Activated CD8-positive, alpha-beta T cell treated with anti-CD3 and anti-CD28 coated beads for 36 hours (primary cell): ENCODE data around the gene HSDL2. TPM values are rescaled to one million over a fixed set of nuclear protein-coding genes. Genes with fewer than 3 reads are reported as not detected.

Source experiments
- ATAC-seq: fragments of 200-7000 bp; cut with Tn5 transposase; one replicate; pipeline ENCODE4 v1.10.0; 2021; ENCODE audit warnings: mild to moderate bottlenecking, moderate library complexity
- CTCF ChIA-PET: fragments of 350-600 bp; sonication (Branson Sonifier 250); formaldehyde crosslinking; loops from one replicate; lab custom pipeline; 2021; ENCODE audit warnings: antibody characterized with exemption; lab: Charles Lee
- POLR2A ChIA-PET: fragments of 350-600 bp; sonication (Branson Sonifier 250); formaldehyde crosslinking; loops from one replicate; lab custom pipeline; 2021; ENCODE audit warnings: antibody characterized with exemption; lab: Charles Lee
- DNase-seq: peaks from one replicate; pipeline ENCODE4 v3.0.0-alpha.2; 2020
- H3K27ac Mint-ChIP-seq: one replicate; pipeline ENCODE4 v1.8.0; 2021; ENCODE audit warnings: mild to moderate bottlenecking, mixed read lengths
- H3K27me3 Mint-ChIP-seq: one replicate; pipeline ENCODE4 v1.8.0; 2021; ENCODE audit warnings: mixed read lengths
- H3K36me3 Mint-ChIP-seq: one replicate; pipeline ENCODE4 v1.8.0; 2021; ENCODE audit warnings: low read depth, mixed read lengths
- H3K4me1 Mint-ChIP-seq: one replicate; pipeline ENCODE4 v1.8.0; 2021; ENCODE audit warnings: low read depth, mixed read lengths
- H3K4me3 Mint-ChIP-seq: one replicate; pipeline ENCODE4 v1.8.0; 2021; ENCODE audit warnings: mild to moderate bottlenecking, moderate library complexity, mixed read lengths
- H3K9me3 Mint-ChIP-seq: one replicate; pipeline ENCODE4 v1.8.0; 2021; ENCODE audit warnings: mixed read lengths
- intact Hi-C: fragments of 100-400 bp; cut with micrococcal nuclease; formaldehyde crosslinking; loops from one replicate; pipeline ENCODE4 v1.10.0; 2022
- total RNA-seq, 2 experiments: library from RNA; stranded (reverse); gene quantifications; one replicate each; pipeline ENCODE4 v1.2.3, GENCODE V29; 2021
- TF ChIP-seq, protein P1 (sequence below): fragments of 200-600 bp; IDR thresholded peaks from one replicate; pipeline ENCODE4 v1.8.0; 2022; ENCODE audit warnings: antibody characterized with exemption, mild to moderate bottlenecking

Gene HSDL2
- total RNA-seq, 2 experiments from 2014 or later = 24.5 to 25.3 TPM

GRCh38 chr9:112380825-112381221, 915 bp downstream of the HSDL2 start:
- DNase-seq (peak; percentile 15), ATAC-seq (no peak)
- H3K4me3 Mint-ChIP-seq = peak overlapping the region; percentile 87
- no peaks in the 10 kb centered on the region for H3K27me3 Mint-ChIP-seq
- intact Hi-C loops = no loop called here
- H3K36me3 Mint-ChIP-seq = no peaks in the 10 kb centered on the region
- POLR2A ChIA-PET = interaction anchor here (0.6 to 2.7 kb wide), 7 partner anchors 14 to 463 kb away, joined by 3 to 13 read pairs (median 6); partner anchors contain the start of genes KIAA1958 and PTBP3
- TF ChIP-seq, protein P1, sequence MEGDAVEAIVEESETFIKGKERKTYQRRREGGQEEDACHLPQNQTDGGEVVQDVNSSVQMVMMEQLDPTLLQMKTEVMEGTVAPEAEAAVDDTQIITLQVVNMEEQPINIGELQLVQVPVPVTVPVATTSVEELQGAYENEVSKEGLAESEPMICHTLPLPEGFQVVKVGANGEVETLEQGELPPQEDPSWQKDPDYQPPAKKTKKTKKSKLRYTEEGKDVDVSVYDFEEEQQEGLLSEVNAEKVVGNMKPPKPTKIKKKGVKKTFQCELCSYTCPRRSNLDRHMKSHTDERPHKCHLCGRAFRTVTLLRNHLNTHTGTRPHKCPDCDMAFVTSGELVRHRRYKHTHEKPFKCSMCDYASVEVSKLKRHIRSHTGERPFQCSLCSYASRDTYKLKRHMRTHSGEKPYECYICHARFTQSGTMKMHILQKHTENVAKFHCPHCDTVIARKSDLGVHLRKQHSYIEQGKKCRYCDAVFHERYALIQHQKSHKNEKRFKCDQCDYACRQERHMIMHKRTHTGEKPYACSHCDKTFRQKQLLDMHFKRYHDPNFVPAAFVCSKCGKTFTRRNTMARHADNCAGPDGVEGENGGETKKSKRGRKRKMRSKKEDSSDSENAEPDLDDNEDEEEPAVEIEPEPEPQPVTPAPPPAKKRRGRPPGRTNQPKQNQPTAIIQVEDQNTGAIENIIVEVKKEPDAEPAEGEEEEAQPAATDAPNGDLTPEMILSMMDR = no peak
- CTCF ChIA-PET = interaction anchor here (1.2 to 6.2 kb wide), 2 partner anchors 20 to 267 kb away, joined by 3 to 55 read pairs; no protein-coding TSS in a partner anchor
- H3K9me3 Mint-ChIP-seq = peaks cover 1% of the 10 kb centered on the region
- peak overlapping the region; percentile 98 for H3K27ac Mint-ChIP-seq
- peaks cover 35% of the 10 kb centered on the region for H3K4me1 Mint-ChIP-seq

- ChIA-PET POLR2A (no interaction called here), CTCF (no interaction called here)
- H3K27ac Mint-ChIP-seq = no peak overlapping the region
- TF ChIP-seq, protein P1 = no peak
- no peaks in the 10 kb centered on the region for H3K9me3 Mint-ChIP-seq
- DNase-seq (no peak), ATAC-seq (no peak)
- H3K36me3 Mint-ChIP-seq = no peaks in the 10 kb centered on the region
- intact Hi-C loops = no loop called here
- H3K4me1 Mint-ChIP-seq = peaks cover 38% of the 10 kb centered on the region
- no peak overlapping the region for H3K4me3 Mint-ChIP-seq
- H3K27me3 Mint-ChIP-seq = no peaks in the 10 kb centered on the region
Measured at GRCh38 chr9:112382066-112382465, 2.2 kb downstream of the HSDL2 start.

DNA sequence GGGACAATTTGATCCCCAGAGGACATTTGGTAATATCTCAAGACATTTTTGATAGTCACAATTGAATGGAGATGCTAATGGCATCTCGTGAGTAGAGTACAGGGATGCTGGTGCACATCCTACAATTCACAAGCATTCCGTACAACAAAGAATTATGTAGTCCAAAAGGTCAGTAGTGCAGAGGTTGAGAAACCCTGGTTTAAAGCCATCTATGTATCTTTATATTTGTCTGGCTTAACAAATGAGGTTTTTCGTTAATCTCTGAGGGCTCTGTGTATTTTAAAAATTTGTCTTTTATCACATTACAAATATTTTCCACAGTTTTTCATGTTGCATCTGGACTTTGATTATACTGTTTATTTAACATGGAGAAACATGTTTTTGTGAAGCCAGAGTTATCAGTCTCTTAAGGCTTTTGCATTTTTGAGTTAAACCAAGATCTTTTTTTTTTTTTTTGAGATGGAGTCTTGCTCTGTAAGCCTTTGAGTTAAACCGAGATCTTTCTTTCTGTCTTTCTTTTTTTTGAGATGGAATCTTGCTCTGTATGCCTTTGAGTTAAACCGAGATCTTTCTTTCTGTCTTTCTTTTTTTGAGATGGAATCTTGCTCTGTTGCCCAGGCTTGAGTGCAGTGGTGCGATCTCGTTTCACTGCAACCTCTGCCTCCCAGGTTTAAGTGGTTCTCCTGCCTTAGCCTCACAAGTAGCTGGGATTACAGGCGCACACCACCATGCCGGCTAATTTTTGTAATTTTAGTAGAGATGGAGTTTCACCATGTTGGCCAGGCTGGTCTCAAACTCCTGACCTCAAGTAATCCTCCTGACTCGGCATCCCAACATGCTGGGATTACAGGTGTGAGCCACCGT, 2.8 kb downstream of the HSDL2 start:
- H3K27ac Mint-ChIP-seq = no peak overlapping the region
- ATAC-seq = no peak
- TF ChIP-seq, protein P1 = no peak
- intact Hi-C loops = no loop called here
- ChIA-PET CTCF (no interaction called here), POLR2A (no interaction called here)
- H3K4me3 Mint-ChIP-seq = no peak overlapping the region
- peaks cover 33% of the 10 kb centered on the region for H3K4me1 Mint-ChIP-seq
- no peaks in the 10 kb centered on the region for H3K36me3 Mint-ChIP-seq
- DNase-seq = no peak
- H3K27me3 Mint-ChIP-seq = no peaks in the 10 kb centered on the region
- H3K9me3 Mint-ChIP-seq = no peaks in the 10 kb centered on the region

- Mint-ChIP-seq H3K36me3 (no peaks in the 10 kb centered on the region), H3K9me3 (no peaks in the 10 kb centered on the region), H3K4me3 (no peak overlapping the region), H3K4me1 (peaks cover 25% of the 10 kb centered on the region), H3K27ac (no peak overlapping the region), H3K27me3 (no peaks in the 10 kb centered on the region)
- DNase-seq (no peak), ATAC-seq (no peak)
- intact Hi-C loops = no loop called here
- ChIA-PET CTCF (interaction anchor here (0.6 to 1.8 kb wide), 2 partner anchors 23 to 549 kb away, joined by 3 to 10 read pairs; no protein-coding TSS in a partner anchor), POLR2A (interaction anchor here (0.6 to 1.6 kb wide), 3 partner anchors 102 to 388 kb away, joined by 3 to 7 read pairs (median 4); partner anchors contain the start of gene KIAA1958)
- TF ChIP-seq, protein P1 = no peak
Measured at GRCh38 chr9:112384219-112384618, 4.3 kb downstream of the HSDL2 start.

- DNase-seq (no peak), ATAC-seq (no peak)
- TF ChIP-seq, protein P1 = no peak
- H3K27me3 Mint-ChIP-seq = no peaks in the 10 kb centered on the region
- intact Hi-C loops = no loop called here
- peaks cover 25% of the 10 kb centered on the region for H3K4me1 Mint-ChIP-seq
- no peak overlapping the region for H3K27ac Mint-ChIP-seq
- H3K9me3 Mint-ChIP-seq = no peaks in the 10 kb centered on the region
- no peaks in the 10 kb centered on the region for H3K36me3 Mint-ChIP-seq
- H3K4me3 Mint-ChIP-seq = no peak overlapping the region
- ChIA-PET CTCF (interaction anchor here (1.8 kb wide), 1 partner anchor 24 kb away, joined by 10 read pairs; no protein-coding TSS in a partner anchor), POLR2A (interaction anchor here (1.6 kb wide), 1 partner anchor 101 kb away, joined by 7 read pairs; the partner anchor contains the start of gene KIAA1958)
Measured at GRCh38 chr9:112384690-112385089, 4.8 kb downstream of the HSDL2 start.
